GM19023 (cell line): ENCODE measurements around the gene MAPK11.
A peak's percentile ranks its signal among the peaks of the same experiment; 100 is the strongest.

Source experiments
- ATAC-seq: cut with Tn5 transposase; IDR thresholded peaks from one replicate; pipeline ENCODE4 v1.9.1; 2021; ENCODE audit warnings: mild to moderate bottlenecking, moderate library complexity; ENCODE audit not compliant: unreplicated experiment

The MAPK11 gene

GRCh38 chr22:50250555-50251476, 19.4 kb downstream of the MAPK11 start, which contains the start of gene HDAC10:
Gene HDAC10, minus strand, starts transcription at chr22:50251265. Its CDS starts 233 bp downstream, at chr22:50251032.
- ATAC-seq: peak; percentile 59

- ATAC-seq: no peak
These were observed 20.0 kb downstream of the MAPK11 start for GRCh38 chr22:50250249-50250554.

GRCh38 chr22:50249341-50250248, 20.6 kb downstream of the MAPK11 start:
- ATAC-seq: no peak

DNA sequence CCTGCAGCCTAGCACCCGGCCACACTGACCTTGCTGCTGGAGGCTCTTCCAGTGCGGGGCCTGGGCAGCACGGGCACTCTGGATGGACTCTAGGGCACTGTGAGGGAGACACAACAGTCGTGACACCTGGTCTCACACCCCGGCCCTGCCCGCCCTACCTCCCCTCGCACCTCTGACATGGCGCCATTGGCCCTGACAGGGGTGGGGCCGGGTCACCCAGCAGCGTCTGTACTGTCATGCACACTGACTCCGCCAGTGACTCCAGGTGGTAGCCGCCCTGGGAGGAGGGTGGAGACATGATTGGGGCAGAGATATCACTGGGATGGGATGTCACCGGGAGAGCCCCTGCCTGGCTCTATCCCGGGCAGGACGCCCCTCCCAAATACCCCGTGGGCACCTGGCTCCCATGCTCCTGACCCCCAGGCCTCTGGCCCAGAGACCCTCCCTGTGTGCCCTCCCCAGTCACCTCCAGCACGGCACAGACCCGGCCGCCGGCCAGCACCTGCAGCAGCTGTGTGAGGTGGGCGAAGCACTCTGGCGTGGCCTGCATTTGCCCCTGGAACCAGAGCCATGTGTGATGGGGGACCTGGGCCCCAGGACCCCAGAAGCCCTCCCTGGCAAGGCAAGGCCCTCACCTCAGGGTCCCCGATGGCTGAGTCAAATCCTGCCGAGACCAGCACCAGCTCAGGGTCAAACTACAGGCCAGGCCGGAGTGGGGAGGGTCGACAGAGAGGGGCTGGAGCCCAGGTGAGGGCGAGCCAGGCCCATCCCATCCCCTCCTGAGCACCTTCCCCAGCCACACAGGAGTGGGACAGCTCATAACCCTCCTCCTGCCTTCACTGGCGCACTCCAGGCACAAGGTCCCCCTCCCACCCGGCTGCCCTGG, 21.7 kb downstream of the MAPK11 start:
- ATAC-seq: no peak

DNA sequence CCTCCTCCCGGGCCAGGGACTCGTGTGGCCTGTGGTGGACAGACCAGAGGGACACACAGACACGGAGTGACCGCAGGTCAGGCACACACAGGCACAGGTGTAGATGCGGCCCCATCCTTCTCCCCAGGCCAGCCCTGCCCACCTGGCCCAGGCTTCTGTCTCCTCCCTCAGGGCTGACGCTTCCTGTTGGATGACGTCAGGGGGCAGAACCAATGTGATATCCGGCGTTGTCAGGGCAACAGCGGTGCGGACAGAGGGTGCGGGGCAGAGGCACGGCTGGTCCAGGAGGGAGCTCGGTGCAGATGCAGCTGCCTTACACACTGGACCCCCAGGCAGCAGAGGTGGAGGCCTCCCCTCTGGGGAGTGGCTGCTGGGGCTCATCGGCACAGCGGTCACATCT, 22.4 kb downstream of the MAPK11 start:
- ATAC-seq: no peak

GRCh38 chr22:50246242-50247175, 23.7 kb downstream of the MAPK11 start:
- ATAC-seq: no peak

DNA sequence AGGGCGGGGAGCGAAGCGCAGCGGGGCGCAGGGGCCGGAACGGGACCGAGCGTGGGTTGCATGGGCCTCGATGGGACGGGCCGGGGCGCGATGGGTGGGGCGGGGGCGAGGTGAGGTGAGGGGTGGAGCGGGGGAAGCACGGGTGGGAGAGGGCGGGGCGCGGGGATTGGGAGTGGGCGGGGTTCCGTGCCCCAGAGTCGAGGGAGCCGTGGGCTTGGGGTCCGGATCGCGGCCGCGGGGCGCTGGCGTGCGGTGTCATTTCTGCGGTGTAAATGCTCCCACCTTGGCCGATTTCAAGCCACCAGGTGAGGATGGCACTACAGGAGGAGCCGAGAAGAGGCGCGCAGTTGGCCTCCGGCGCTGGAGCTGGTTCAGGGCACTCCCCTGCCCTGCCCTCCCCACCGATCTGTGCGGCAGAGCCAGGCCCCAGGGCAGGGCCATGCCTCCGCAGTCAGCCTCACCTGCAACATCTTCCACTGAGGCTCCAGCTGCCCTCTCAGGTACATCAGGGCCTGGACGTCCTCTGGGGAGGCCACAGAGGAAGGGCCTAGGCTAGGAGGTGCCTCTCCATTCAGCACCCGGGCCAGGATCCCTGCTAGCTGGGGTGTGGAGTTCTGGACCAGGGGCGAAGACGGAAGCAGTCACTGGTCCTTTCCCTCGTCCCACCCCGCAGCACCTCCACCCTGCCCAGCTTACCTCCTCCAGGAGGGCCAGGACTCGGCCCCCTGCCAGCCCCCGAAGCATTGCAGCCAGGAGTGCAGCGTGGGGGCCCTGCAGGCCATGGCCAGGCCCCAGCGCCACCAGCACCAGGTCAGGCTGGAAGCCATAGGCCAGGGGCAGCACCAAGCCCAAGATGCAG, 24.7 kb downstream of the MAPK11 start:
- ATAC-seq: peak; percentile 8

DNA sequence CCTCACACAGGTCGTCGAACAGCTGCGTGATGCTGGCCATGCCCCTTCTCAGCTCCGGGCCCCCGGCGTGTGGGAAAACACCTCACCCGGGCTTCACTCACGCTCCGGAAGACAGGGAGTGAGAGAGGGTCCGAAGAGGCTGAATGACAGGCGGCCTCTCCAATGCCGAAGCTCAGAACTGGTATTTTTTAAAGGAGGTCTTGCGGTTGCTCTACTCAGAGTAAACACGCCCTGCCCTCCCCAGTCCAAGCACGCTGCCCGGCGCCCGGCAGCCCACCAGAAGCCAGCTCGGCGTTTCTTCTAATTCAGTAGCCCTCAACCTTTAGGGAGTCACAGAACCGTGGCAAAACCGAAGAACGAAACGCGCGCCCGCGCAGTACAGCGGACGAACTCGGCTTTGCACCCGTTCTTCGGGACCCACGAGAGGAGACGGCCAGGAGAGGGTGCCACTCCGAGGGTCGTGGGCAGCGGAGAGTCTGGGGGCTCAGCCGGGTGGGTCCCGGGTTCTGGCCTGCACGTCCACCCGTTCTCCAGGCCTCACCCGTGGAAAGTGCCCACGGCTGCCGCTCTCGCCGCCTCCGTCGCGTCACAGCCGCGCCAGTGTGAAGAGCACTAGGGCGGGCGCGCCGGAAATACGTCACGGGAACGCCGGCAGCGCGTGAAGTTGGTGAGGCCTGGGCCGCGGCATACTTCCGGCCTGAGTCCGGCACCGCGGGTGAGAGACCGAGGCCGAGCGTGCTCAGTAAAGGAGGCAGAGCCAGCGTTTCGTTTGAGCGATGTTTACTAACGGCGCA, 25.6 kb downstream of the MAPK11 start, which contains the start of gene TUBGCP6:
Gene TUBGCP6, minus strand, starts transcription at position 604 of the 794 bp plus-strand sequence. Its CDS starts 564 bp downstream, at position 40.
- ATAC-seq: peak; percentile 67

DNA sequence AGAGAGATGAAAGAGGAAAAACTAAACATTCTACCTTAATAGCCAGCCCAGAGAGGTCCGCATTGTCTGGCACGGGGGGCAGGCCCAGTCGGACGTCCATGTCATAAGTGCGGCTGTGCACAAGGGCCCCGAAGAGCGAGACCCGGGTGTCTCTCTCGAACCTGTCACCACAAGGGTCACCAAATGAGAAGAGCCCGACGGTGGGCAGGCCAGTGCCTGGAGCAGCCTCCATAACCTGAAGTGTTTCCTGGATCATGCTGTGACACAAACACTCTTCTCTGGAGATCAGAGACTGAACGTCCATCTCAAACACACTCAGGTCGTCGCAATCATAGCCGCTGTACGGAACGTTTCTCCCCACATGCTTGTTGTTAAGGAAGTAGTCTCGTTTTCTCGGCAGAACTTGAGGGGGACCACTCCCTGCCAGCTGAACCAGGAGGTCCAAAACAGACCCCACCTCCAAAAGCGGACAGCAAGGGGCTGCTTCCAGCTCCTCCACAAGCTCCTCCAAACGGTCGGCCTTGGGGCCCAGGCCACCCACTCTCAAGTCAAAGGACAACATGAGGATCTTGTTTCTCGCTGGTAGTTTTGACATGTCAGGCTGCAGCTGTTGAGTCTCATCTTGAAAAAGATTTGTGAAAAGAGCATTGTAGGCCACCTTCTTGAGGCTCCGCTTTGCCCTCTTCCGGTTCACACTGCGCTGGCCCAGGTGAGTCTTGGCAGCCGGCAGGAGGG, 26.3 kb downstream of the MAPK11 start:
- no peak for ATAC-seq

DNA sequence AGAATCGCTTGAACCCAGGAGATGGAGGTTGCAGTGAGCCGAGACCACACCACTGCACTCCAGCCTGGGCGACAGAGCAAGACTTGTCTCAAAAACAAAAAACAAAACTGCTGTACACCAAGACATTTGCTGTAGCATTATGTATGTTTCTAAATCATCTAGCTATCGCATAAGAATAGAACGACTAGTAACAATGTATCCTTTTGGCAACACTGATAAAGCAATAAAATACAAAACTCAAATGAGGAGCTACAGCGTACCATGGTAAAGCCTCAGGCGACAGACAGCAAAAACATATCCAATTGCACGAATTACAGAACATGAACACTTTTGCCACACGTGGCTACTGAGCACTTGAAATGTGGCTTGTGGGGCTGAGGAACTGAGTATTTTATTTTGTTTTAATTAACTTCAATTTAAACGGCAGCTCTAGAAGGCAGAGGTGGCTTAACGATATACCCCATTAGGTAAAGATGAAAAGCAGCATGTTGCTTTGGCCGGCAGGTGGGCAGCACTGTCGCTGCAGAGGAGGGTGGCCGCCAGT, 27.7 kb downstream of the MAPK11 start:
- ATAC-seq: no peak

GRCh38 chr22:50238755-50239154, 31.4 kb downstream of the MAPK11 start:
- ATAC-seq: no peak

GRCh38 chr22:50236731-50237409, 33.3 kb downstream of the MAPK11 start:
- no peak for ATAC-seq

GRCh38 chr22:50233223-50233622, 37.0 kb downstream of the MAPK11 start:
- no peak for ATAC-seq

GRCh38 chr22:50232481-50233151, 37.6 kb downstream of the MAPK11 start:
- no peak for ATAC-seq

- no peak for ATAC-seq
These were observed 40.8 kb downstream of the MAPK11 start for GRCh38 chr22:50229370-50229769.

DNA sequence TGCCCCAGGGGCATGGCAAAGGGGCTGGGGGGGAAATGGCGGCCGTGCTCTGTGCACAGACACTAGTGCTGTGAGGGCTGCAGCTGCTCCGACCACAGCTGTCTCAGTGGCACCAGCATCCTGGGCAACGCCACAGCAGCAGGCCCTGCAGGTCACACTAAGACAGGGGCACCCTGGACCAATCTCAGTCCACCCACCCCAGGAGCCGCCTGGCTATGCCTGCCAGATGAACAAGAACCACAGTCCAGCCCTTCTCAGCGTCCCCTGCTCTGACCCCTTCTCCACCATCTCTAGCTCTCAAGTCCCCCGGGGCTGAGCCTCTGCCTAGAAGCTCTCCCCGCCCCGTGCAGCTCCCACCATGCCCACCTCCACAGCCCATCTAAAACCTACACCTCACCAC, 41.8 kb downstream of the MAPK11 start:
- ATAC-seq: no peak
